Activated CD8-positive, alpha-beta T cell treated with anti-CD3 and anti-CD28 coated beads for 36 hours (primary cell): ENCODE data around the gene EPB41L4A. TPM values are rescaled to one million over a fixed set of nuclear protein-coding genes. Genes with fewer than 3 reads are reported as not detected.

Experiments
- ATAC-seq: fragments of 200-7000 bp; cut with Tn5 transposase; one replicate; pipeline ENCODE4 v1.10.0; 2021; ENCODE audit warnings: mild to moderate bottlenecking, moderate library complexity
- CTCF ChIA-PET: fragments of 350-600 bp; sonication (Branson Sonifier 250); formaldehyde crosslinking; loops from one replicate; lab custom pipeline; 2021; ENCODE audit warnings: antibody characterized with exemption; lab: Charles Lee
- POLR2A ChIA-PET: fragments of 350-600 bp; sonication (Branson Sonifier 250); formaldehyde crosslinking; loops from one replicate; lab custom pipeline; 2021; ENCODE audit warnings: antibody characterized with exemption; lab: Charles Lee
- DNase-seq: peaks from one replicate; pipeline ENCODE4 v3.0.0-alpha.2; 2020
- H3K27ac Mint-ChIP-seq: one replicate; pipeline ENCODE4 v1.8.0; 2021; ENCODE audit warnings: mild to moderate bottlenecking, mixed read lengths
- H3K27me3 Mint-ChIP-seq: one replicate; pipeline ENCODE4 v1.8.0; 2021; ENCODE audit warnings: mixed read lengths
- H3K36me3 Mint-ChIP-seq: one replicate; pipeline ENCODE4 v1.8.0; 2021; ENCODE audit warnings: low read depth, mixed read lengths
- H3K4me1 Mint-ChIP-seq: one replicate; pipeline ENCODE4 v1.8.0; 2021; ENCODE audit warnings: low read depth, mixed read lengths
- H3K4me3 Mint-ChIP-seq: one replicate; pipeline ENCODE4 v1.8.0; 2021; ENCODE audit warnings: mild to moderate bottlenecking, moderate library complexity, mixed read lengths
- H3K9me3 Mint-ChIP-seq: one replicate; pipeline ENCODE4 v1.8.0; 2021; ENCODE audit warnings: mixed read lengths
- intact Hi-C: fragments of 100-400 bp; cut with micrococcal nuclease; formaldehyde crosslinking; loops from one replicate; pipeline ENCODE4 v1.10.0; 2022
- total RNA-seq, 2 experiments: library from RNA; stranded (reverse); gene quantifications; one replicate each; pipeline ENCODE4 v1.2.3, GENCODE V29; 2021
- TF ChIP-seq, protein P1 (sequence below): fragments of 200-600 bp; IDR thresholded peaks from one replicate; pipeline ENCODE4 v1.8.0; 2022; ENCODE audit warnings: antibody characterized with exemption, mild to moderate bottlenecking

EPB41L4A gene
- total RNA-seq, 2 experiments from 2014 or later, result 0.25 TPM; not detected in 1

DNA sequence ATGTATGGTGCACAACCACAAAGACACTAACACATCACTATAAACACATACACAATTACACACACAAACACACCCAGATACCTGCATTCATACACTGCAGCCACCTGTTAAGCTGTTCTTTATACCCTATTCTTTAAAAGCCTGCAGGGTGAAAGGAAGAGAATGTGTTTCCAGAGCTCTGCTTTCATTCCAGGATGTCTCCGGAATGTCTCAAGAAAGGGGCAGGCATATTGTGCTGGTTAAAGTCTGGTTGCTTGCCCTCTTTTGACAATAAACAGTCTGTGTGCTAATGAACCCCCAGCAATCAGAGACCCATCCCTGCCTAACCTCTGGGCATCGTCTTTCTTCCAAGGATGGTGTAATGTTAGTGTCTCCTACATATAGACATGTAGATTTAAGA lies 181.6 kb downstream of the EPB41L4A start:
- no peak for ATAC-seq
- CTCF ChIA-PET, result no interaction called here
- Mint-ChIP-seq H3K4me3 (no peak overlapping the region), H3K9me3 (no peaks in the 10 kb centered on the region), H3K27ac (no peak overlapping the region), H3K4me1 (no peaks in the 10 kb centered on the region), H3K36me3 (no peaks in the 10 kb centered on the region), H3K27me3 (peaks cover 9% of the 10 kb centered on the region)
- DNase-seq, result no peak
- TF ChIP-seq, protein P1, sequence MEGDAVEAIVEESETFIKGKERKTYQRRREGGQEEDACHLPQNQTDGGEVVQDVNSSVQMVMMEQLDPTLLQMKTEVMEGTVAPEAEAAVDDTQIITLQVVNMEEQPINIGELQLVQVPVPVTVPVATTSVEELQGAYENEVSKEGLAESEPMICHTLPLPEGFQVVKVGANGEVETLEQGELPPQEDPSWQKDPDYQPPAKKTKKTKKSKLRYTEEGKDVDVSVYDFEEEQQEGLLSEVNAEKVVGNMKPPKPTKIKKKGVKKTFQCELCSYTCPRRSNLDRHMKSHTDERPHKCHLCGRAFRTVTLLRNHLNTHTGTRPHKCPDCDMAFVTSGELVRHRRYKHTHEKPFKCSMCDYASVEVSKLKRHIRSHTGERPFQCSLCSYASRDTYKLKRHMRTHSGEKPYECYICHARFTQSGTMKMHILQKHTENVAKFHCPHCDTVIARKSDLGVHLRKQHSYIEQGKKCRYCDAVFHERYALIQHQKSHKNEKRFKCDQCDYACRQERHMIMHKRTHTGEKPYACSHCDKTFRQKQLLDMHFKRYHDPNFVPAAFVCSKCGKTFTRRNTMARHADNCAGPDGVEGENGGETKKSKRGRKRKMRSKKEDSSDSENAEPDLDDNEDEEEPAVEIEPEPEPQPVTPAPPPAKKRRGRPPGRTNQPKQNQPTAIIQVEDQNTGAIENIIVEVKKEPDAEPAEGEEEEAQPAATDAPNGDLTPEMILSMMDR, result no peak
- POLR2A ChIA-PET, result no interaction called here
- intact Hi-C loops, result no loop called here

DNA sequence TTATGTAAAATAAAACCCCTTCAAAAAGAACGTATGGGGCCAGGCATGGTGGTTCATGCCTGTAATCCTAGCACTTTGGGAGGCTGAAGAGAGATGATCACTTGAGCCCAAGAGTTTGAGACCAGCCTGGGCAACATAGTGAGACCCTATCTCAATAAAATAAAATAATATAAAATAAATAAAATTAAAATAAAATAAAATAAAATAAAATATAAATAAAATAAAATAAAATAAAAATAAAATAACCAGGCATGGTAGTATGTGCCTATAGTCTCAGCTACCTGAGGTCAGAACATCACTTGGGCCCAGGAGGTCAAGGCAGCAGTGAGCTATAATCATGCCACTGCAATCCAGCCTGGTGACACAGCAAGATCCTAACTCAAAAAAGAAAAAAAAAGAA lies 185.1 kb downstream of the EPB41L4A start:
- POLR2A ChIA-PET, result no interaction called here
- Mint-ChIP-seq H3K4me3 (no peak overlapping the region), H3K27ac (no peak overlapping the region), H3K36me3 (no peaks in the 10 kb centered on the region), H3K27me3 (peaks cover 2% of the 10 kb centered on the region), H3K4me1 (no peaks in the 10 kb centered on the region), H3K9me3 (no peaks in the 10 kb centered on the region)
- intact Hi-C loops, result no loop called here
- no peak for DNase-seq
- TF ChIP-seq, protein P1, result no peak
- CTCF ChIA-PET, result no interaction called here
- no peak for ATAC-seq

DNA sequence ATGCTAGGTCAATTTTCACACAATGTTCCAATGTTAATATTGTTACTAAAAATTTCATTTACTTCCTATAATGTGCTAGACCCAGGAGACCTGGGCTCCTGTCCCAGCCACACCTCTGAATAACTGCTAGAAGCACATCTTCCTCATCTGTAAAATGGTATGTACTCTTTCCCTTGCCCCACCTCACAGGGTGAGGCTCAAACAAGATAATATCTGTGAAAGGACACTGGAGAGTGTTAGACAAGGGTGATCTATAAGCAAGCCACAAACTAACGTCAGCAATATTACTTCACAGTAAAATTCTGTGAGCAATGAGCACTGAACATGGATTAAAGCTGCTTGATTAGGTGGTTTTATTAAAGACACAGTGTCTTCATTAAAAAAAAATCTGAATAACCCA lies 186.4 kb downstream of the EPB41L4A start:
- no peaks in the 10 kb centered on the region for H3K36me3 Mint-ChIP-seq
- TF ChIP-seq, protein P1, result no peak
- ATAC-seq (no peak), DNase-seq (no peak)
- no peak overlapping the region for H3K27ac Mint-ChIP-seq
- peaks cover 2% of the 10 kb centered on the region for H3K27me3 Mint-ChIP-seq
- no peaks in the 10 kb centered on the region for H3K9me3 Mint-ChIP-seq
- intact Hi-C loops, result no loop called here
- ChIA-PET POLR2A (no interaction called here), CTCF (no interaction called here)
- H3K4me1 Mint-ChIP-seq, result no peaks in the 10 kb centered on the region
- H3K4me3 Mint-ChIP-seq, result no peak overlapping the region

DNA sequence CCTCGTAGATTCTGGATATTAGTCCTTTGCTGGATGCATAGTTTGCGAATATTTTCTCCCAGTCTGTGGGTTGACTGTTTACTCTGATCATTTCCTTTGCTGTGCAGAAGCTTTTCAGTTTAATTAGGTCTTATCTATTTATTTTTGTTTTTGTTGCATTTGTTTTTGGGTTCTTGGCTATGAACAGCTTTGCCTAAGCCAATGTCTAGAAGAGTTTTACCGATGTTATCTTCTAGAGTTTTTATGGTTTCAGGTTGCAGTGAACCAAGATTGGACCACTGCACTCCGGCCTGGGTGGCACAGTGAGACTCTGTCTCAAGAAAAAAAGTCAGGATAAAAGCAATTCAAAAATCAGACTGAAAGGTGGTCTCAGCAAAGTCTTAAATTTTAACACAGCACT lies 188.5 kb downstream of the EPB41L4A start:
- ChIA-PET POLR2A (no interaction called here), CTCF (interaction anchor here (1.2 kb wide), 1 partner anchor 14 kb away, joined by 3 read pairs; no protein-coding TSS in a partner anchor)
- Mint-ChIP-seq H3K4me3 (no peak overlapping the region), H3K27ac (no peak overlapping the region), H3K27me3 (peaks cover 2% of the 10 kb centered on the region), H3K4me1 (no peaks in the 10 kb centered on the region), H3K36me3 (no peaks in the 10 kb centered on the region), H3K9me3 (no peaks in the 10 kb centered on the region)
- ATAC-seq (no peak), DNase-seq (no peak)
- intact Hi-C loops, result no loop called here
- TF ChIP-seq, protein P1, result no peak

DNA sequence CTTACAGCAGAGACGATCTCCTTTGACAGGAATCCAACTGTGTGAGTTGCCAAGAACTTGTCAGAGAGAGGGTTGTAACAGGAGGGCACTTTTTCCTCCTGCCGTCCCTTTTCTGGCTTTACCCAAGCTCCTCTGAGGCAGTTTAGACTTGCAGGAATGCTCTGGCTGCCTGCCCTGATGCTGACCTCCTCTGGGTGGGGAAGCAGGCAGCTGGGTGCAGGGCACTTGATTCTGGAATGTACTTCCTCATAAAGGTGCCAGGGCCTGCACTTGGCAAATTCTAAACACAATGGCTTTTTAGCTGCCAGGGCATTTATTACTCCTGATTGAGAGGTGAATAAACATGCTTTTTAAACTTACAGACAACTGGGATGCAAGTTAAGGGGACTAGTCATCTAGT lies 190.4 kb downstream of the EPB41L4A start:
- DNase-seq, result no peak
- ATAC-seq, result no peak
- H3K9me3 Mint-ChIP-seq, result no peaks in the 10 kb centered on the region
- ChIA-PET CTCF (no interaction called here), POLR2A (no interaction called here)
- H3K36me3 Mint-ChIP-seq, result no peaks in the 10 kb centered on the region
- intact Hi-C loops, result no loop called here
- H3K4me1 Mint-ChIP-seq, result no peaks in the 10 kb centered on the region
- TF ChIP-seq, protein P1, result no peak
- no peak overlapping the region for H3K27ac Mint-ChIP-seq
- no peak overlapping the region for H3K4me3 Mint-ChIP-seq
- H3K27me3 Mint-ChIP-seq, result peaks cover 2% of the 10 kb centered on the region
